H4 (cell line): ENCODE measurements around the gene ULBP3. TPM values are rescaled to one million over a fixed set of nuclear protein-coding genes. Genes with fewer than 3 reads are reported as not detected.
A peak's percentile ranks its signal among the peaks of the same experiment; 100 is the strongest.

ENCODE experiments used
- DNase-seq: peaks from one replicate; pipeline ENCODE4 v3.0.0-alpha.2; 2015; ENCODE audit warnings: low spot score
- total RNA-seq: library from RNA; depleted of rRNA; stranded (reverse); fragments of >200 nt; shearing (Covaris generic); gene quantifications from 2 replicates; pipeline ENCODE4 v1.2.3, GENCODE V29; 2014; rRNA removed

The ULBP3 gene
- total RNA-seq: 7.6 and 8.5 TPM in 2 replicates

GRCh38 chr6:150068720-150069648 is at the start of gene ULBP3:
Gene ULBP3, minus strand, starts transcription at chr6:150069121. Its CDS starts 55 bp downstream, at chr6:150069066.
- peak; percentile 88 for DNase-seq

GRCh38 chr6:150118627-150119026 is 49.7 kb upstream of the ULBP3 start:
- no peak for DNase-seq

- DNase-seq: no peak
These were observed 49.3 kb upstream of the ULBP3 start for GRCh38 chr6:150118203-150118602.

GRCh38 chr6:150116200-150116800 is 47.4 kb upstream of the ULBP3 start:
- no peak for DNase-seq

GRCh38 chr6:150115769-150116168 is 46.8 kb upstream of the ULBP3 start:
- no peak for DNase-seq

GRCh38 chr6:150112233-150112632 is 43.3 kb upstream of the ULBP3 start:
- DNase-seq: no peak

- DNase-seq: no peak
These were observed 33.9 kb upstream of the ULBP3 start for GRCh38 chr6:150102750-150103270.

- no peak for DNase-seq
These were observed 31.8 kb upstream of the ULBP3 start for GRCh38 chr6:150100745-150101144.

- no peak for DNase-seq
These were observed 31.0 kb upstream of the ULBP3 start for GRCh38 chr6:150099953-150100352.

- DNase-seq: no peak
These were observed 30.6 kb upstream of the ULBP3 start for GRCh38 chr6:150099546-150099945.

GRCh38 chr6:150098155-150098554 is 29.2 kb upstream of the ULBP3 start:
- no peak for DNase-seq

- no peak for DNase-seq
These were observed 24.5 kb upstream of the ULBP3 start for GRCh38 chr6:150093397-150093796.

GRCh38 chr6:150091476-150091875 is 22.6 kb upstream of the ULBP3 start:
- DNase-seq: no peak

GRCh38 chr6:150090328-150090727 is 21.4 kb upstream of the ULBP3 start:
- no peak for DNase-seq

- DNase-seq: no peak
These were observed 19.7 kb upstream of the ULBP3 start for GRCh38 chr6:150088481-150089154.

GRCh38 chr6:150087336-150087735 is 18.4 kb upstream of the ULBP3 start:
- no peak for DNase-seq

- no peak for DNase-seq
These were observed 17.1 kb upstream of the ULBP3 start for GRCh38 chr6:150086026-150086425.

GRCh38 chr6:150084426-150084825 is 15.5 kb upstream of the ULBP3 start:
- no peak for DNase-seq

GRCh38 chr6:150083839-150084238 is 14.9 kb upstream of the ULBP3 start:
- DNase-seq: no peak

GRCh38 chr6:150081702-150082101 is 12.8 kb upstream of the ULBP3 start:
- DNase-seq: no peak

- DNase-seq: peak; percentile 13
These were observed 10.7 kb upstream of the ULBP3 start for GRCh38 chr6:150079604-150080003.

GRCh38 chr6:150078788-150079187 is 9.9 kb upstream of the ULBP3 start:
- DNase-seq: no peak
